GM23338 (cell line): ENCODE measurements around the gene MAPRE3. TPM values are rescaled to one million over a fixed set of nuclear protein-coding genes. Genes with fewer than 3 reads are reported as not detected.

Source experiments
- ATAC-seq: fragments of 200-7000 bp; cut with Tn5 transposase; 3 replicates; pipeline ENCODE4 v1.9.1; 2020
- DNase-seq: peaks from one replicate; pipeline ENCODE4 v3.0.0-alpha.2; 2015; ENCODE audit warnings: low spot score
- H2AFZ ChIP-seq: fragments of 200-600 bp; sonication (generic); 2 replicates; pipeline ENCODE4 v1.8.0; 2016; ENCODE audit warnings: antibody characterized with exemption, mild to moderate bottlenecking, moderate library complexity
- H3F3A ChIP-seq: fragments of 200-600 bp; sonication (generic); replicated peaks from 2 replicates; pipeline ENCODE4 v1.8.0; 2017; ENCODE audit warnings: antibody characterized with exemption, mixed run types, low read depth
- H3K27ac ChIP-seq: fragments of 200-600 bp; sonication (generic); 2 replicates; pipeline ENCODE4 v1.6.1; 2016; ENCODE audit warnings: low read depth
- H3K27me3 ChIP-seq: fragments of 200-600 bp; sonication (generic); 2 replicates; pipeline ENCODE4 v1.8.0; 2016; ENCODE audit warnings: mild to moderate bottlenecking, mixed run types, moderate library complexity; ENCODE audit not compliant: insufficient read depth
- H3K36me3 ChIP-seq: fragments of 200-600 bp; sonication (generic); 2 replicates; pipeline ENCODE4 v1.8.0; 2016; ENCODE audit warnings: mild to moderate bottlenecking; ENCODE audit not compliant: insufficient read depth
- H3K4me1 ChIP-seq: fragments of 200-600 bp; sonication (generic); 2 replicates; pipeline ENCODE4 v1.8.0; 2016; ENCODE audit warnings: mild to moderate bottlenecking, moderate library complexity; ENCODE audit not compliant: insufficient read depth
- H3K4me2 ChIP-seq: fragments of 200-600 bp; sonication (generic); 2 replicates; pipeline ENCODE4 v1.7.1; 2017; ENCODE audit warnings: mixed run types
- H3K4me3 ChIP-seq: fragments of 200-600 bp; sonication (generic); 2 replicates; pipeline ENCODE4 v1.6.1; 2016; ENCODE audit warnings: mixed run types
- H3K79me2 ChIP-seq: fragments of 200-600 bp; sonication (generic); replicated peaks from 2 replicates; pipeline ENCODE4 v1.8.0; 2017; ENCODE audit warnings: mild to moderate bottlenecking; ENCODE audit not compliant: insufficient read depth
- H3K9me2 ChIP-seq: fragments of 200-600 bp; sonication (generic); 2 replicates; pipeline ENCODE4 v1.8.0; 2017; ENCODE audit not compliant: insufficient read depth
- H4K20me1 ChIP-seq: fragments of 200-600 bp; sonication (generic); replicated peaks from 2 replicates; pipeline ENCODE4 v1.8.0; 2017; ENCODE audit warnings: mild to moderate bottlenecking; ENCODE audit not compliant: insufficient read depth
- H3K27ac Mint-ChIP-seq: 2 replicates; pipeline ENCODE4 v1.8.0; 2020; ENCODE audit warnings: inconsistent platforms, mild to moderate bottlenecking, moderate library complexity, mixed read lengths
- H3K27me3 Mint-ChIP-seq: 3 replicates; pipeline ENCODE4 v1.8.0; 2022; ENCODE audit warnings: low read depth, mild to moderate bottlenecking, moderate library complexity, mixed read lengths, inconsistent platforms; ENCODE audit not compliant: insufficient read depth, poor library complexity
- H3K36me3 Mint-ChIP-seq: 3 replicates; pipeline ENCODE4 v1.8.0; 2021; ENCODE audit warnings: low read depth, mild to moderate bottlenecking, inconsistent platforms, moderate library complexity, mixed read lengths
- H3K4me1 Mint-ChIP-seq: 3 replicates; pipeline ENCODE4 v1.8.0; 2020; ENCODE audit warnings: mild to moderate bottlenecking, inconsistent platforms, mixed read lengths
- H3K4me3 Mint-ChIP-seq: 3 replicates; pipeline ENCODE4 v1.8.0; 2021; ENCODE audit warnings: moderate library complexity, mild to moderate bottlenecking, inconsistent platforms, mixed read lengths
- H3K9me3 Mint-ChIP-seq: 3 replicates; pipeline ENCODE4 v1.8.0; 2020; ENCODE audit warnings: moderate library complexity, mild to moderate bottlenecking, inconsistent platforms, mixed read lengths
- EZH2phosphoT487 ChIP-seq: fragments of 200-600 bp; sonication (generic); IDR thresholded peaks from one replicate; pipeline ENCODE4 v1.8.1; 2018; ENCODE audit warnings: antibody characterized with exemption; ENCODE audit not compliant: unreplicated experiment
- NANOG ChIP-seq: IDR thresholded peaks from 2 replicates; pipeline ENCODE4 v1.6.1; 2016; ENCODE audit warnings: antibody characterized with exemption, borderline replicate concordance
- POLR2AphosphoS5 ChIP-seq: IDR thresholded peaks from 2 replicates; pipeline ENCODE4 v1.6.1; 2016; ENCODE audit warnings: antibody characterized with exemption, low read depth
- STAT1 ChIP-seq: IDR thresholded peaks from one replicate; pipeline ENCODE4 v1.6.1; 2016; ENCODE audit warnings: antibody characterized with exemption; ENCODE audit not compliant: unreplicated experiment
- ZNF114 ChIP-seq: fragments of 250-450 bp; sonication (Bioruptor Pico); IDR thresholded peaks from 2 replicates; pipeline ENCODE4 v1.5.0; 2020; ENCODE audit warnings: mild to moderate bottlenecking, moderate library complexity
- ZNF331 ChIP-seq: fragments of 250-450 bp; sonication (Bioruptor Pico); IDR thresholded peaks from 2 replicates; pipeline ENCODE4 v1.5.0; 2020; ENCODE audit warnings: low read depth, mild to moderate bottlenecking, moderate library complexity
- polyA plus RNA-seq: library from polyadenylated mRNA; unstranded; fragments of >200 nt; fragmentation: Nextera tagmentation; extraction: Ambion mirVana; gene quantifications from 2 replicates; pipeline ENCODE4 v1.2.1, GENCODE V29; 2016
- total RNA-seq: library from RNA; depleted of rRNA; stranded (reverse); fragments of >200 nt; shearing (Covaris generic); gene quantifications from 2 replicates; pipeline ENCODE4 v1.2.3, GENCODE V29; 2014
- TF ChIP-seq, protein P1 (sequence below): fragments of 250-450 bp; sonication (Bioruptor Pico); IDR thresholded peaks from 2 replicates; pipeline ENCODE4 v1.5.0; 2020; ENCODE audit warnings: mild to moderate bottlenecking, moderate library complexity
- TF ChIP-seq, protein P2 (sequence below), 2 experiments: fragments of 200-600 bp in 1 of 2; sonication (generic) in 1 of 2; conservative IDR thresholded peaks; 2 replicates each; pipeline versions ENCODE4 v1.5.1 to v1.6.1; 2016 to 2017; ENCODE audit warnings: antibody characterized with exemption in 2 of 2, low read depth in 2 of 2, mild to moderate bottlenecking in 2 of 2, moderate library complexity in 1 of 2

Gene MAPRE3
- total and polyA plus RNA-seq, 2 experiments from 2014 or later, result 3.3 to 4.5 TPM

DNA sequence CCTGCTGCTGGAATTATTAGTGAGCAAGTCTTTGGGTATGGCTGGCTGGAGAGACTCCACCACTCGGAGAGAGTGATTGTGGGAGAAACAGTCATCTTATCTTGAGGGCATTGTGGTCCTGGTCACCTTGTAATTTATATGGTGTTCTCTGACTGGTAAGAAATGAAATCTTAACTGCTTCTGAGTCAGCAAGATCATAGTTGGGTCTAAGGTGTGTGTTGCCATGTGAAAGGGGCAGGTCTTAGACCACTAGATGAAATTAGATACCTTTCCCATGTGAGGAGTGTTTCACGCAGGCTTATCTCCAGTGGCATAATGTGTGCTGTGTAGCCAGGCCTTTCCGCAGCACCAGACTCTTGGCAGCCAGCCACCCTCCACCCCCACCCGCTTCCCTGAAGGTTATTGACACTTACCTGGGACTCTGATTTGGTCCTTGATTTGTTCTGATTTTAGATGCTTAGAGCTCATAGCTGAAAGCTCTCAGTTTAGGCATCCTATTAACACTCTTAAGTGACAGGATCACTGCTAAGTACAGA, 7.7 kb downstream of the MAPRE3 start:
- H3K36me3 ChIP-seq, result no peaks in the 10 kb centered on the region
- no peak overlapping the region for H3K4me2 ChIP-seq
- no peak overlapping the region for H3K4me3 ChIP-seq
- H4K20me1 ChIP-seq, result no peaks in the 10 kb centered on the region
- Mint-ChIP-seq H3K27ac (no peak overlapping the region), H3K4me1 (peaks cover 20% of the 10 kb centered on the region), H3K36me3 (no peaks in the 10 kb centered on the region), H3K9me3 (no peaks in the 10 kb centered on the region), H3K4me3 (no peak overlapping the region), H3K27me3 (no peaks in the 10 kb centered on the region)
- 0 out of 2 replicates have a peak, but pooled peaks cover under 1% of the 10 kb centered on the region for H3K27me3 ChIP-seq
- 0 out of 2 replicates have a peak, but pooled peaks cover under 1% of the 10 kb centered on the region for H3F3A ChIP-seq
- DNase-seq (no peak), ATAC-seq (no peak)
- H3K4me1 ChIP-seq, result peaks cover 13% of the 10 kb centered on the region; the same call in 1 of the 2 replicates
- no peaks in the 10 kb centered on the region for H3K9me2 ChIP-seq
- TF ChIP-seq, protein P1, sequence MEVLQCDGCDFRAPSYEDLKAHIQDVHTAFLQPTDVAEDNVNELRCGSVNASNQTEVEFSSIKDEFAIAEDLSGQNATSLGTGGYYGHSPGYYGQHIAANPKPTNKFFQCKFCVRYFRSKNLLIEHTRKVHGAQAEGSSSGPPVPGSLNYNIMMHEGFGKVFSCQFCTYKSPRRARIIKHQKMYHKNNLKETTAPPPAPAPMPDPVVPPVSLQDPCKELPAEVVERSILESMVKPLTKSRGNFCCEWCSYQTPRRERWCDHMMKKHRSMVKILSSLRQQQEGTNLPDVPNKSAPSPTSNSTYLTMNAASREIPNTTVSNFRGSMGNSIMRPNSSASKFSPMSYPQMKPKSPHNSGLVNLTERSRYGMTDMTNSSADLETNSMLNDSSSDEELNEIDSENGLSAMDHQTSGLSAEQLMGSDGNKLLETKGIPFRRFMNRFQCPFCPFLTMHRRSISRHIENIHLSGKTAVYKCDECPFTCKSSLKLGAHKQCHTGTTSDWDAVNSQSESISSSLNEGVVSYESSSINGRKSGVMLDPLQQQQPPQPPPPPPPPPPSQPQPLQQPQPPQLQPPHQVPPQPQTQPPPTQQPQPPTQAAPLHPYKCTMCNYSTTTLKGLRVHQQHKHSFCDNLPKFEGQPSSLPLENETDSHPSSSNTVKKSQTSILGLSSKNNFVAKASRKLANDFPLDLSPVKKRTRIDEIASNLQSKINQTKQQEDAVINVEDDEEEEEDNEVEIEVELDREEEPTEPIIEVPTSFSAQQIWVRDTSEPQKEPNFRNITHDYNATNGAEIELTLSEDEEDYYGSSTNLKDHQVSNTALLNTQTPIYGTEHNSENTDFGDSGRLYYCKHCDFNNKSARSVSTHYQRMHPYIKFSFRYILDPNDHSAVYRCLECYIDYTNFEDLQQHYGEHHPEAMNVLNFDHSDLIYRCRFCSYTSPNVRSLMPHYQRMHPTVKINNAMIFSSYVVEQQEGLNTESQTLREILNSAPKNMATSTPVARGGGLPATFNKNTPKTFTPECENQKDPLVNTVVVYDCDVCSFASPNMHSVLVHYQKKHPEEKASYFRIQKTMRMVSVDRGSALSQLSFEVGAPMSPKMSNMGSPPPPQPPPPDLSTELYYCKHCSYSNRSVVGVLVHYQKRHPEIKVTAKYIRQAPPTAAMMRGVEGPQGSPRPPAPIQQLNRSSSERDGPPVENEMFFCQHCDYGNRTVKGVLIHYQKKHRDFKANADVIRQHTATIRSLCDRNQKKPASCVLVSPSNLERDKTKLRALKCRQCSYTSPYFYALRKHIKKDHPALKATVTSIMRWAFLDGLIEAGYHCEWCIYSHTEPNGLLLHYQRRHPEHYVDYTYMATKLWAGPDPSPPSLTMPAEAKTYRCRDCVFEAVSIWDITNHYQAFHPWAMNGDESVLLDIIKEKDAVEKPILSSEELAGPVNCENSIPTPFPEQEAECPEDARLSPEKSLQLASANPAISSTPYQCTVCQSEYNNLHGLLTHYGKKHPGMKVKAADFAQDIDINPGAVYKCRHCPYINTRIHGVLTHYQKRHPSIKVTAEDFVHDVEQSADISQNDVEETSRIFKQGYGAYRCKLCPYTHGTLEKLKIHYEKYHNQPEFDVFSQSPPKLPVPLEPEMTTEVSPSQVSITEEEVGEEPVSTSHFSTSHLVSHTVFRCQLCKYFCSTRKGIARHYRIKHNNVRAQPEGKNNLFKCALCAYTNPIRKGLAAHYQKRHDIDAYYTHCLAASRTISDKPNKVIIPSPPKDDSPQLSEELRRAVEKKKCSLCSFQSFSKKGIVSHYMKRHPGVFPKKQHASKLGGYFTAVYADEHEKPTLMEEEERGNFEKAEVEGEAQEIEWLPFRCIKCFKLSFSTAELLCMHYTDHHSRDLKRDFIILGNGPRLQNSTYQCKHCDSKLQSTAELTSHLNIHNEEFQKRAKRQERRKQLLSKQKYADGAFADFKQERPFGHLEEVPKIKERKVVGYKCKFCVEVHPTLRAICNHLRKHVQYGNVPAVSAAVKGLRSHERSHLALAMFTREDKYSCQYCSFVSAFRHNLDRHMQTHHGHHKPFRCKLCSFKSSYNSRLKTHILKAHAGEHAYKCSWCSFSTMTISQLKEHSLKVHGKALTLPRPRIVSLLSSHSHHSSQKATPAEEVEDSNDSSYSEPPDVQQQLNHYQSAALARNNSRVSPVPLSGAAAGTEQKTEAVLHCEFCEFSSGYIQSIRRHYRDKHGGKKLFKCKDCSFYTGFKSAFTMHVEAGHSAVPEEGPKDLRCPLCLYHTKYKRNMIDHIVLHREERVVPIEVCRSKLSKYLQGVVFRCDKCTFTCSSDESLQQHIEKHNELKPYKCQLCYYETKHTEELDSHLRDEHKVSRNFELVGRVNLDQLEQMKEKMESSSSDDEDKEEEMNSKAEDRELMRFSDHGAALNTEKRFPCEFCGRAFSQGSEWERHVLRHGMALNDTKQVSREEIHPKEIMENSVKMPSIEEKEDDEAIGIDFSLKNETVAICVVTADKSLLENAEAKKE, result no peak
- TF ChIP-seq ZNF331 (no peak), STAT1 (no peak), NANOG (no peak), POLR2AphosphoS5 (no peak), EZH2phosphoT487 (no peak), ZNF114 (CRISPR knock-in tag) (no peak)
- TF ChIP-seq, protein P2, sequence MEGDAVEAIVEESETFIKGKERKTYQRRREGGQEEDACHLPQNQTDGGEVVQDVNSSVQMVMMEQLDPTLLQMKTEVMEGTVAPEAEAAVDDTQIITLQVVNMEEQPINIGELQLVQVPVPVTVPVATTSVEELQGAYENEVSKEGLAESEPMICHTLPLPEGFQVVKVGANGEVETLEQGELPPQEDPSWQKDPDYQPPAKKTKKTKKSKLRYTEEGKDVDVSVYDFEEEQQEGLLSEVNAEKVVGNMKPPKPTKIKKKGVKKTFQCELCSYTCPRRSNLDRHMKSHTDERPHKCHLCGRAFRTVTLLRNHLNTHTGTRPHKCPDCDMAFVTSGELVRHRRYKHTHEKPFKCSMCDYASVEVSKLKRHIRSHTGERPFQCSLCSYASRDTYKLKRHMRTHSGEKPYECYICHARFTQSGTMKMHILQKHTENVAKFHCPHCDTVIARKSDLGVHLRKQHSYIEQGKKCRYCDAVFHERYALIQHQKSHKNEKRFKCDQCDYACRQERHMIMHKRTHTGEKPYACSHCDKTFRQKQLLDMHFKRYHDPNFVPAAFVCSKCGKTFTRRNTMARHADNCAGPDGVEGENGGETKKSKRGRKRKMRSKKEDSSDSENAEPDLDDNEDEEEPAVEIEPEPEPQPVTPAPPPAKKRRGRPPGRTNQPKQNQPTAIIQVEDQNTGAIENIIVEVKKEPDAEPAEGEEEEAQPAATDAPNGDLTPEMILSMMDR (conservative IDR thresholded peaks at IDR 0.05; ENCODE audit: low read depth in 2 of 2), result no peak
- no peak overlapping the region for H3K27ac ChIP-seq
- no peak overlapping the region for H2AFZ ChIP-seq
- H3K79me2 ChIP-seq, result no peaks in the 10 kb centered on the region
